IMR-90 (cell line): ENCODE data around the gene MAPRE2. TPM values are rescaled to one million over a fixed set of nuclear protein-coding genes. Genes with fewer than 3 reads are reported as not detected.
A peak's percentile ranks its signal among the peaks of the same experiment; 100 is the strongest.

ENCODE experiments used
- ATAC-seq: fragments of 200-7000 bp; cut with Tn5 transposase; 2 replicates; pipeline ENCODE4 v1.9.1; 2020; ENCODE audit warnings: low read depth, mild to moderate bottlenecking, moderate library complexity
- BruUV-seq: library from RNA; stranded (reverse); fragments of 400-500 nt; replicated peaks from 2 replicates; lab custom pipeline; 2021; lab: Mats Ljungman, UMichigan
- CTCF ChIA-PET: fragments of 300-600 bp; formaldehyde crosslinking; extraction: SDS; loops from one replicate; lab custom pipeline; 2021; ENCODE audit warnings: antibody characterized with exemption; lab: Yijun Ruan, JAX
- POLR2A ChIA-PET: fragments of 300-600 bp; sonication (Branson Sonifier 250); formaldehyde crosslinking; loops from one replicate; lab custom pipeline; 2022; ENCODE audit warnings: antibody characterized with exemption; ENCODE audit not compliant: unreplicated experiment; lab: Charles Lee
- DNase-seq: peaks from one replicate; pipeline ENCODE4 v3.0.0; 2013
- H2AFZ ChIP-seq: replicated peaks from 2 replicates; pipeline ENCODE3; 2013; ENCODE audit warnings: low read length, mild to moderate bottlenecking; ENCODE audit not compliant: poor library complexity
- H2AK5ac ChIP-seq: 2 replicates; pipeline ENCODE4 v1.6.1; 2013; ENCODE audit warnings: low read depth, low read length, inconsistent platforms
- H2AK9ac ChIP-seq: replicated peaks from 2 replicates; pipeline ENCODE3; 2013; ENCODE audit warnings: mild to moderate bottlenecking, low read depth, low read length, moderate library complexity; ENCODE audit not compliant: poor library complexity
- H2BK120ac ChIP-seq: 2 replicates; pipeline ENCODE4 v1.6.1; 2013; ENCODE audit warnings: low read depth, low read length, inconsistent platforms
- H2BK15ac ChIP-seq: 3 replicates; pipeline ENCODE4 v1.6.1; 2013; ENCODE audit warnings: low read depth, low read length, inconsistent platforms
- H2BK20ac ChIP-seq: 2 replicates; pipeline ENCODE4 v1.6.1; 2013; ENCODE audit warnings: low read depth, mild to moderate bottlenecking, inconsistent platforms, low read length, moderate library complexity
- H2BK5ac ChIP-seq: 2 replicates; pipeline ENCODE4 v1.6.1; 2013; ENCODE audit warnings: mild to moderate bottlenecking, low read depth, low read length, inconsistent platforms; ENCODE audit not compliant: poor library complexity, severe bottlenecking
- H3K14ac ChIP-seq: replicated peaks from 2 replicates; pipeline ENCODE4 v1.6.1; 2013; ENCODE audit warnings: low read depth, low read length, inconsistent platforms
- H3K18ac ChIP-seq: 2 replicates; pipeline ENCODE4 v1.6.1; 2013; ENCODE audit warnings: low read depth, low read length, control low read depth
- H3K23ac ChIP-seq: 2 replicates; pipeline ENCODE4 v1.6.1; 2013; ENCODE audit warnings: low read depth, low read length, inconsistent platforms
- H3K27ac ChIP-seq: 2 replicates; pipeline ENCODE4 v1.5.1; 2013; ENCODE audit warnings: mild to moderate bottlenecking, control low read depth, low read length; ENCODE audit not compliant: insufficient read depth
- H3K27me3 ChIP-seq: 2 replicates; pipeline ENCODE4 v1.6.1; 2013; ENCODE audit warnings: low read length; ENCODE audit not compliant: control insufficient read depth, insufficient read depth
- H3K36me3 ChIP-seq: 2 replicates; pipeline ENCODE4 v1.6.1; 2013; ENCODE audit warnings: low read length, mixed read lengths; ENCODE audit not compliant: control insufficient read depth, insufficient read depth
- H3K4ac ChIP-seq: 2 replicates; pipeline ENCODE4 v1.6.1; 2013; ENCODE audit warnings: low read depth, low read length, inconsistent platforms
- H3K4me1 ChIP-seq: 2 replicates; pipeline ENCODE4 v1.6.1; 2013; ENCODE audit warnings: low read length, mixed read lengths; ENCODE audit not compliant: control insufficient read depth, insufficient read depth
- H3K4me2 ChIP-seq: 2 replicates; pipeline ENCODE4 v1.6.1; 2013; ENCODE audit warnings: low read depth, mild to moderate bottlenecking, control low read depth, low read length, moderate library complexity
- H3K4me3 ChIP-seq: 2 replicates; pipeline ENCODE4 v1.5.1; 2013; ENCODE audit warnings: low read depth, mild to moderate bottlenecking, control low read depth, low read length, moderate library complexity; ENCODE audit not compliant: insufficient read depth
- H3K56ac ChIP-seq: 2 replicates; pipeline ENCODE4 v1.6.1; 2013; ENCODE audit warnings: low read length, inconsistent platforms; ENCODE audit not compliant: insufficient read depth; ENCODE audit errors: extremely low read depth
- H3K79me1 ChIP-seq, 2 experiments: 2 replicates each; pipeline ENCODE4 v1.6.1; 2013; ENCODE audit warnings: low read length in 2 of 2, inconsistent platforms in 1 of 2, low read depth in 1 of 2
- H3K9ac ChIP-seq: 2 replicates; pipeline ENCODE4 v1.6.1; 2013; ENCODE audit warnings: low read depth, low read length, control low read depth
- H3K9me1 ChIP-seq: 2 replicates; pipeline ENCODE4 v1.6.1; 2013; ENCODE audit warnings: low read length, inconsistent platforms; ENCODE audit not compliant: insufficient read depth
- H3K9me3 ChIP-seq: 2 replicates; pipeline ENCODE4 v1.6.1; 2013; ENCODE audit warnings: low read length; ENCODE audit not compliant: control insufficient read depth, insufficient read depth
- H4K20me1 ChIP-seq: 2 replicates; pipeline ENCODE4 v1.6.1; 2013; ENCODE audit warnings: low read length, inconsistent platforms; ENCODE audit not compliant: insufficient read depth
- H4K5ac ChIP-seq: 2 replicates; pipeline ENCODE4 v1.6.1; 2013; ENCODE audit warnings: mild to moderate bottlenecking, low read depth, low read length, control low read depth
- H4K8ac ChIP-seq, 2 experiments: 2 replicates each; pipeline ENCODE4 v1.6.1; 2013; ENCODE audit warnings: low read depth in 2 of 2, low read length in 2 of 2, control low read depth in 1 of 2, inconsistent platforms in 1 of 2
- H4K91ac ChIP-seq: 2 replicates; pipeline ENCODE4 v1.6.1; 2013; ENCODE audit warnings: low read depth, low read length, inconsistent platforms; ENCODE audit not compliant: insufficient read depth
- BHLHE40 ChIP-seq: fragments of 150-350 bp; IDR thresholded peaks from 2 replicates; pipeline ENCODE4 v1.6.1; 2016; ENCODE audit warnings: mild to moderate bottlenecking, low read depth, low read length
- MAZ ChIP-seq: IDR thresholded peaks from 2 replicates; pipeline ENCODE4 v1.6.1; 2012; ENCODE audit warnings: low read depth, mild to moderate bottlenecking, low read length, improper control_type of control experiment, moderate library complexity, borderline replicate concordance
- RAD21 ChIP-seq: IDR thresholded peaks from 2 replicates; pipeline ENCODE4 v1.6.1; 2012; ENCODE audit warnings: low read length, improper control_type of control experiment
- RCOR1 ChIP-seq: IDR thresholded peaks from 2 replicates; pipeline ENCODE4 v1.6.1; 2012; ENCODE audit warnings: mild to moderate bottlenecking, low read length, improper control_type of control experiment; ENCODE audit not compliant: insufficient replicate concordance
- RFX5 ChIP-seq: IDR thresholded peaks from 2 replicates; pipeline ENCODE4 v1.8.0; 2012; ENCODE audit warnings: low read depth, mild to moderate bottlenecking, low read length, moderate library complexity
- SMC3 ChIP-seq: fragments of 150-350 bp; IDR thresholded peaks from 2 replicates; pipeline ENCODE4 v1.6.1; 2016; ENCODE audit warnings: low read depth, mild to moderate bottlenecking, antibody characterized with exemption, low read length, moderate library complexity
- dilution Hi-C: fragments of 300-500 bp; cut with HindIII; formaldehyde crosslinking; loops from one replicate; pipeline ENCODE4 v1.14.3; 2018; ENCODE audit warnings: low sequenced_read_pairs; ENCODE audit not compliant: unreplicated experiment
- in situ Hi-C: fragments of 300-500 bp; cut with MboI; formaldehyde crosslinking; loops from 3 replicates; pipeline ENCODE4 v1.14.3; 2019; ENCODE audit warnings: low sequenced_read_pairs, inconsistent platforms, mixed read lengths
- intact Hi-C: fragments of 100-400 bp; cut with micrococcal nuclease; formaldehyde crosslinking; loops from 2 replicates; pipeline ENCODE4 v1.10.0; 2022
- polyA plus RNA-seq, 3 experiments: library from polyadenylated mRNA; depleted of rRNA; stranded (reverse); fragments of >200 nt; gene quantifications; 2 replicates each; pipeline ENCODE4 v1.2.3, GENCODE V29; 2012; ENCODE audit warnings: low replicate concordance in 1 of 3
- total RNA-seq: library from RNA; depleted of rRNA; stranded (reverse); fragments of >200 nt; gene quantifications from 2 replicates; pipeline ENCODE4 v1.2.3, GENCODE V29; 2012

MAPRE2 gene
- total and polyA plus RNA-seq, 2 of the 4 experiments (the other 2 are of a cell fraction) = 19.6 to 23.8 TPM

DNA sequence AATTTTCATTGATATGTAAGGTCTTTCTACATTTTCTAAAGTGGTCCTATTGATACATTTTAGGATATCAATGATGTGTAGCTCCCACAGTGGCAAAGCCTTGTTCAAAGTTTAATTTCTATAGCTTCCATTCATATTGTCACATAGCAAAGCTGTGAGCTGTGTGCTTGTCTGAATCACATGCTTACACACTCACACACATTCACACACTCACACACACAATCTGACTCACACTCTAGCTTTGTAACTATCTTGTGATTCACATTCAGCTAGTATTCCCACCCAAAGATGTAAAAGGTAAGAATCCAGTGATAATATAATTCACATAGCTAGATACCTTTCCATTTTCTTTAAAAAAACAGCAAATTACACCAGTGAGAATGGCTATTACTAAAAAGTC is 58.7 kb downstream of the MAPRE2 start:
- DNase-seq = peak; percentile 70
- no peaks in the 10 kb centered on the region for H4K20me1 ChIP-seq
- TF ChIP-seq RAD21 (no peak), MAZ (no peak), RCOR1 (no peak), SMC3 (no peak), BHLHE40 (no peak), RFX5 (no peak)
- H2AK5ac ChIP-seq = no peak overlapping the region
- no peak overlapping the region for H3K56ac ChIP-seq
- H3K79me1 ChIP-seq = no peaks in the 10 kb centered on the region; a peak in 1 of 4 replicates
- no peak overlapping the region for H4K91ac ChIP-seq
- intact Hi-C loops (no loop called here), dilution Hi-C loops (no loop called here), in situ Hi-C loops (no loop called here)
- H2AFZ ChIP-seq = no peak overlapping the region
- peaks cover 3% of the 10 kb centered on the region; the same call in 1 of the 2 replicates for H3K9me1 ChIP-seq
- H2BK15ac ChIP-seq = no peak overlapping the region
- POLR2A ChIA-PET = no interaction called here
- no peak overlapping the region for H3K23ac ChIP-seq
- no peaks in the 10 kb centered on the region for H3K27me3 ChIP-seq
- H3K4me1 ChIP-seq = no peaks in the 10 kb centered on the region
- H2BK5ac ChIP-seq = no peak overlapping the region
- H3K36me3 ChIP-seq = no peaks in the 10 kb centered on the region
- H3K9ac ChIP-seq = no peak overlapping the region
- H3K14ac ChIP-seq = no peak overlapping the region
- H4K8ac ChIP-seq = no peak overlapping the region
- BruUV-seq = no TSS peak
- H3K27ac ChIP-seq = no peak overlapping the region
- CTCF ChIA-PET = no interaction called here
- no peaks in the 10 kb centered on the region for H3K9me3 ChIP-seq
- no peak overlapping the region for H3K18ac ChIP-seq
- H2BK120ac ChIP-seq = no peak overlapping the region
- no peak for ATAC-seq
- H3K4me3 ChIP-seq = no peak overlapping the region
- no peak overlapping the region for H4K5ac ChIP-seq
- H3K4me2 ChIP-seq = no peak overlapping the region
- H2BK20ac ChIP-seq = no peak overlapping the region
- no peak overlapping the region for H3K4ac ChIP-seq
- H2AK9ac ChIP-seq = no peak overlapping the region
